Hematopoietic multipotent progenitor cell treated with erythropoietin and hydrocortisone succinate and interleukin-3 and kit ligand, for 17 days (in vitro differentiated cells): ENCODE results near the gene GLRA3.
"Not testable (repeated sequence)": the region's sequence is repeated elsewhere in the genome, so short reads cannot be mapped to it uniquely, and the experiment has no call there.

Source experiments
- DNase-seq: peaks from one replicate; pipeline ENCODE4 v3.0.0-alpha.2; 2015; ENCODE audit warnings: low spot score

The GLRA3 gene

GRCh38 chr4:174714393-174715211 lies 114.4 kb downstream of the GLRA3 start:
- peak; percentile 20 for DNase-seq

- no peak for DNase-seq
Measured at GRCh38 chr4:174713821-174714220, 115.2 kb downstream of the GLRA3 start.

GRCh38 chr4:174713181-174713580 lies 115.9 kb downstream of the GLRA3 start:
- DNase-seq: no peak

- no peak for DNase-seq
Measured at GRCh38 chr4:174709526-174709925, 119.5 kb downstream of the GLRA3 start.

GRCh38 chr4:174708381-174708780 lies 120.7 kb downstream of the GLRA3 start:
- DNase-seq: no peak

- no peak for DNase-seq
Measured at GRCh38 chr4:174707902-174708301, 121.1 kb downstream of the GLRA3 start.

- DNase-seq: no peak
Measured at GRCh38 chr4:174707051-174707676, 121.9 kb downstream of the GLRA3 start.

- DNase-seq: no peak
Measured at GRCh38 chr4:174702979-174703478, 126.0 kb downstream of the GLRA3 start.

- no peak for DNase-seq
Measured at GRCh38 chr4:174699654-174700053, 129.4 kb downstream of the GLRA3 start.

- no peak for DNase-seq
Measured at GRCh38 chr4:174697896-174698295, 131.2 kb downstream of the GLRA3 start.

- no peak for DNase-seq
Measured at GRCh38 chr4:174697202-174697601, 131.8 kb downstream of the GLRA3 start.

GRCh38 chr4:174696657-174697056 lies 132.4 kb downstream of the GLRA3 start:
- no peak for DNase-seq

- DNase-seq: not testable (repeated sequence)
Measured at GRCh38 chr4:174691876-174692275, 137.2 kb downstream of the GLRA3 start.

- DNase-seq: no peak
Measured at GRCh38 chr4:174690665-174691064, 138.4 kb downstream of the GLRA3 start.

- no peak for DNase-seq
Measured at GRCh38 chr4:174689618-174690017, 139.4 kb downstream of the GLRA3 start.

- DNase-seq: no peak
Measured at GRCh38 chr4:174686826-174687225, 142.2 kb downstream of the GLRA3 start.

- no peak for DNase-seq
Measured at GRCh38 chr4:174681723-174682300, 147.2 kb downstream of the GLRA3 start.

GRCh38 chr4:174674305-174674840 lies 154.7 kb downstream of the GLRA3 start:
- no peak for DNase-seq

GRCh38 chr4:174673865-174674264 lies 155.2 kb downstream of the GLRA3 start:
- no peak for DNase-seq

GRCh38 chr4:174672276-174672675 lies 156.8 kb downstream of the GLRA3 start:
- DNase-seq: no peak

GRCh38 chr4:174669270-174669669 lies 159.8 kb downstream of the GLRA3 start:
- no peak for DNase-seq

- no peak for DNase-seq
Measured at GRCh38 chr4:174665799-174666198, 163.2 kb downstream of the GLRA3 start.

GRCh38 chr4:174663216-174663615 lies 165.8 kb downstream of the GLRA3 start:
- DNase-seq: no peak
